ENCODE results near the gene C3. TPM values are rescaled to one million over a fixed set of nuclear protein-coding genes. Genes with fewer than 3 reads are reported as not detected.
"Not testable (repeated sequence)": the region's sequence is repeated elsewhere in the genome, so short reads cannot be mapped to it uniquely, and the experiment has no call there.

Gene C3
- total RNA-seq, 1 donor = 14.1 TPM

DNA sequence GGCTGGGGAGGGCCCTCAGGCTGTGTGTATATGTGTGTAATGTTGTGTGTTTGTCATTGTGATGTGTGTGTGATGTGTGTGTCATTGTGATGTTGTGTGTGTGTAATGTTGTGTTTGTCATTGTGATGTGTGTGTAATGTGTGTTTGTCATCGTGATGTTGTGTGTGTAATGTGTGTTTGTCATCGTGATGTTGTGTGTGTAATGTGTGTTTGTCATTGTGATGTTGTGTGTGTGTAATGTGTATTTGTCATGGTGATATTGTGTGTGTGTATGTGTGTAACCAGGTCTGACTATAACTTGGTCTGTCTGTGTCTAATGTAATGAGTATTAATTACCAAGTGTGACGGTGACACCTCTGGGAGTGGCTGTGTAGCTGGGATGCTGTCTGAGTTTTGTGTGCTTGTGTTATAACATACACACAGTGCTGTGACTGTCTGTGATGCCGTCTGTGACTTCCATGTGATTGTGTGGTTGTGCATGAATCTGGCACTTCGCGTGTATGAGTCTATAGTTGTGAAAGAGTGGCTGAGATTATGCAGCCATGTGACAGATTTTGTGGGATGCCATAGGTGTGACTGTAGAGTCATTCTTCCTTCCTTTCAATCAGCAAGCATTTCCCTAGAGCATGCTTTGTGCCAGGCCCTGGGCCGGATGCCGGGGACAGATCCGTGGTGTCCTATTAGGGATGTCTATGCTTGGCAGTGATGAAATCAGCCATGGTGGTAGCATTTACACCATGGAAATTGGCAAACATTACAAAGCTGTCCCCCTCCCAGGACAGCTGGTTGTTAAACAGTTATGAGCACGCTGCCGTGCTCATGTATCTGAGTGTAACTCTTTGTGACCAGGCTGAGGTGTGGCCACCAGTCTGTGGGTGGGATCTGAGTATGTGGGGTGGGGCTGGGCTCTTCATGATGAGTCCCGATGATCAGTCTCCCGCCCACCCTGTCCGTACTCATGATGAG lies 56.9 kb downstream of the C3 start:
- no peaks in the 10 kb centered on the region for H3K36me3 ChIP-seq (ENCODE audit: insufficient read depth, low read length)
- no peaks in the 10 kb centered on the region for H3K9me3 ChIP-seq (ENCODE audit: low read depth, low read length)
- H4K20me1 ChIP-seq (ENCODE audit: insufficient read depth, low read length) = no peaks in the 10 kb centered on the region
- no peak overlapping the region for H2AFZ ChIP-seq (ENCODE audit: low read length)
- no peaks in the 10 kb centered on the region for H3K4me1 ChIP-seq (ENCODE audit: insufficient read depth, low read length)
- H3K27ac ChIP-seq (ENCODE audit: low read depth, low read length) = no peak overlapping the region
- H3K4me2 ChIP-seq (ENCODE audit: insufficient read depth, low read length) = no peak overlapping the region
- H3K4me3 ChIP-seq (ENCODE audit: insufficient read depth, low read length) = no peak overlapping the region
- TF ChIP-seq CTCF (IDR thresholded peaks at IDR 0.05; ENCODE audit: extremely low read depth, low read depth, low read length) = no peak
- peaks cover 30% of the 10 kb centered on the region for H3K27me3 ChIP-seq (ENCODE audit: insufficient read depth, low read length)
- no peaks in the 10 kb centered on the region for H3K79me2 ChIP-seq (ENCODE audit: insufficient read depth, low read length)
- DNase-seq (ENCODE audit: insufficient read length, low spot score, missing footprints) = no peak

DNA sequence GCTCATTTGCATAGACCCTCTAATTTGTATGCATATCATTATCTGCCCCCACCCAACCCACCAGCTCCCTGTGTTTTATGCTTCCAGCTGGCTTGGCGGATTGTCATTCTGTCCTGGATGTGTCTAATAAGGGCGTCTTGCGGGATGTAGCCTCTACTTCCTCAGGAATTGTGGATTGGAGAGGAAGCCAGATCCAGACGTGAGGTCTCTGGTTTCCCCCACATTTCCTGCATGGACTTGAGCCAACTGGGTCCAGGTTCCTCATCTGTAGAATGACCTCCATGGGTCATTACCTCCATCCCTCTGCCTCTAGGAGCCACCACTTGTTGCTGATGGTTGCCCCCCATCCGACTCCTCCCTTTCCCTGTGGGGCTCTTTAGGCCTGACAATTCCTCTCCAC lies 57.7 kb downstream of the C3 start:
- no peaks in the 10 kb centered on the region for H3K79me2 ChIP-seq (ENCODE audit: insufficient read depth, low read length)
- H3K9me3 ChIP-seq (ENCODE audit: low read depth, low read length) = no peaks in the 10 kb centered on the region
- no peak for DNase-seq (ENCODE audit: insufficient read length, low spot score, missing footprints)
- no peak overlapping the region for H3K4me3 ChIP-seq (ENCODE audit: insufficient read depth, low read length)
- H4K20me1 ChIP-seq (ENCODE audit: insufficient read depth, low read length) = no peaks in the 10 kb centered on the region
- H3K27ac ChIP-seq (ENCODE audit: low read depth, low read length) = no peak overlapping the region
- no peaks in the 10 kb centered on the region for H3K36me3 ChIP-seq (ENCODE audit: insufficient read depth, low read length)
- no peak overlapping the region for H3K4me2 ChIP-seq (ENCODE audit: insufficient read depth, low read length)
- H3K4me1 ChIP-seq (ENCODE audit: insufficient read depth, low read length) = no peaks in the 10 kb centered on the region
- peaks cover 35% of the 10 kb centered on the region for H3K27me3 ChIP-seq (ENCODE audit: insufficient read depth, low read length)
- no peak for TF ChIP-seq CTCF (IDR thresholded peaks at IDR 0.05; ENCODE audit: extremely low read depth, low read depth, low read length)
- H2AFZ ChIP-seq (ENCODE audit: low read length) = no peak overlapping the region

DNA sequence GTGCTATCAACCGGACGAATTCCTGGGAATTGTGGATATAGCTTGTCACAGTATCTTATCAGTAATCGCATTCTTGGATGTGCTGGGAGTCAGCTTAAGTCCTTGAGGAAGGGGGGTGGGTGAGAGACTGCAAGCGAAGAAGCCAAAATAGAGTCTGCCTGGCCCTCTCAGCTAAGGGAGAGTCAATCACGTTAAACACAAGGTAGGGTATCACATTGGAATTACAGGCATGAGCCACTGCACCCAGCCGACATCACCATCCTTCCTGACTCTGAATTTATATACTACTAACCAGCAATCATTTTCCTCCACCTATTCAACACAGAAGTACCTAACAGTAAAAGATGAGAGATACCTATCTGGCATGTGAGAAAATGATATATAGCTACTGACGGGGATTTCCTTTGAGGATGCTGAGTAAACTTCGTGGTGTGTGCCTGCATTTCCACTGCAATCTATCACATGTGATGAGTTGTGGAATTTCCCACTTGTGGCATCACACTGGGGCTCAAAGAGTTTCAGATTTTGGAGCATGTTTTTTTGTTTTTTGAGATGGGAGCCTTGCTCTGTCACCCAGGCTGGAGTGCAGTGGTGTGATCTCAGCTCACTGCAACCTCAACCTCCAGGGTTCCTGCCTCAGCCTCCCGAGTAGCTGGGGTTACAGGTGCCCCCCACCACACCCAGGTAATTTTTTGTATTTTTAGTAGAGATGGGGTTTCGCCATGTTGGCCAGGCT lies 58.8 kb downstream of the C3 start:
- H3K36me3 ChIP-seq (ENCODE audit: insufficient read depth, low read length); DNase-seq (ENCODE audit: insufficient read length, low spot score, missing footprints); H3K27ac ChIP-seq (ENCODE audit: low read depth, low read length); H3K4me3 ChIP-seq (ENCODE audit: insufficient read depth, low read length); H2AFZ ChIP-seq (ENCODE audit: low read length); H4K20me1 ChIP-seq (ENCODE audit: insufficient read depth, low read length); H3K4me2 ChIP-seq (ENCODE audit: insufficient read depth, low read length); H3K9me3 ChIP-seq (ENCODE audit: low read depth, low read length); H3K79me2 ChIP-seq (ENCODE audit: insufficient read depth, low read length); H3K4me1 ChIP-seq (ENCODE audit: insufficient read depth, low read length): not testable (repeated sequence)
- H3K27me3 ChIP-seq (ENCODE audit: insufficient read depth, low read length) = peaks cover 35% of the 10 kb centered on the region

- Histone ChIP-seq H3K9me3 (ENCODE audit: low read depth, low read length) (no peaks in the 10 kb centered on the region), H3K27me3 (ENCODE audit: insufficient read depth, low read length) (peaks cover 39% of the 10 kb centered on the region), H3K79me2 (ENCODE audit: insufficient read depth, low read length) (no peaks in the 10 kb centered on the region), H2AFZ (ENCODE audit: low read length) (no peak overlapping the region), H3K4me2 (ENCODE audit: insufficient read depth, low read length) (no peak overlapping the region), H3K4me1 (ENCODE audit: insufficient read depth, low read length) (no peaks in the 10 kb centered on the region), H3K4me3 (ENCODE audit: insufficient read depth, low read length) (no peak overlapping the region), H4K20me1 (ENCODE audit: insufficient read depth, low read length) (no peaks in the 10 kb centered on the region), H3K27ac (ENCODE audit: low read depth, low read length) (no peak overlapping the region), H3K36me3 (ENCODE audit: insufficient read depth, low read length) (no peaks in the 10 kb centered on the region)
- no peak for DNase-seq (ENCODE audit: insufficient read length, low spot score, missing footprints)
- no peak for TF ChIP-seq CTCF (IDR thresholded peaks at IDR 0.05; ENCODE audit: extremely low read depth, low read depth, low read length)
Observed at GRCh38 chr19:6660930-6661329, 59.5 kb downstream of the C3 start.

DNA sequence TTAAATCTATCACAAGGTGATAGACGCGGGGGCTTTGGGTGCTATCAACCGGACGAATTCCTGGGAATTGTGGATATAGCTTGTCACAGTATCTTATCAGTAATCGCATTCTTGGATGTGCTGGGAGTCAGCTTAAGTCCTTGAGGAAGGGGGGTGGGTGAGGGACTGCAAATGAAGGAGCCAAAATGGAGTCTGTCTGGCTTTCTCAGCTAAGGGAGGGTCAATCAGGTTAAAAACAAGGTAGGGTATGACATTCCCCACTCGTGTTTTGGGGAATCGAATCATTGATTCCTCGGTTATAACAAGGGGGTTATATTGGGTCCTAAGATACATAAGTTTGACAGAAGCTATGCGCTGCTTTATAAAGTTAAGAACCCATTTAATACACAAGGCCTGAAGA lies 64.1 kb downstream of the C3 start:
- not testable (repeated sequence) for H2AFZ ChIP-seq (ENCODE audit: low read length); H3K4me1 ChIP-seq (ENCODE audit: insufficient read depth, low read length); H3K9me3 ChIP-seq (ENCODE audit: low read depth, low read length); H4K20me1 ChIP-seq (ENCODE audit: insufficient read depth, low read length); H3K4me3 ChIP-seq (ENCODE audit: insufficient read depth, low read length); H3K36me3 ChIP-seq (ENCODE audit: insufficient read depth, low read length); H3K79me2 ChIP-seq (ENCODE audit: insufficient read depth, low read length); H3K27ac ChIP-seq (ENCODE audit: low read depth, low read length); DNase-seq (ENCODE audit: insufficient read length, low spot score, missing footprints); H3K4me2 ChIP-seq (ENCODE audit: insufficient read depth, low read length)
- peaks cover 35% of the 10 kb centered on the region for H3K27me3 ChIP-seq (ENCODE audit: insufficient read depth, low read length)
